ENCODE results near the gene SYNPO.

SYNPO gene

GRCh38 chr5:150628936-150629485 is 11.4 kb upstream of the SYNPO start:
- H3K79me2 ChIP-seq (ENCODE audit: control insufficient read depth, insufficient read depth, low read length, poor library complexity): peaks cover 3% of the 10 kb centered on the region
- no peak overlapping the region for H2BK5ac ChIP-seq (ENCODE audit: low read depth, low read length, poor library complexity)
- no peaks in the 10 kb centered on the region for H3K36me3 ChIP-seq (ENCODE audit: control insufficient read depth in 1 of 2, insufficient read depth in 2 of 2, low read length in 2 of 2)
- H3K4me1 ChIP-seq (ENCODE audit: control insufficient read depth in 1 of 2, insufficient read depth in 2 of 2, low read length in 2 of 2): peaks cover 21 to 28% of the 10 kb centered on the region in 2 experiments
- no peak overlapping the region for H4K12ac ChIP-seq (ENCODE audit: low read depth, low read length)
- peak overlapping the region; percentile 49 for H2AK5ac ChIP-seq (ENCODE audit: low read length)
- WGBS (ENCODE audit: extremely low coverage, insufficient coverage, insufficient read length): no CpG with 5 or more reads among the region's 12 CpGs
- H3K4me2 ChIP-seq (ENCODE audit: low read length): no peak overlapping the region
- H3K27ac ChIP-seq (ENCODE audit: low read depth, low read length): no peak overlapping the region
- no peak overlapping the region for H4K8ac ChIP-seq (ENCODE audit: low read depth, low read length)
- no peak overlapping the region for H3K23ac ChIP-seq (ENCODE audit: low read length)
- no peak overlapping the region for H3K4ac ChIP-seq (ENCODE audit: low read depth, low read length)
- H3K9ac ChIP-seq (ENCODE audit: low read length): no peak overlapping the region
- peak overlapping the region; percentile 37 for H2BK12ac ChIP-seq (ENCODE audit: low read length)
- H2AFZ ChIP-seq (ENCODE audit: insufficient read depth, low read length, poor library complexity): no peak overlapping the region
- peaks cover 20% of the 10 kb centered on the region for H3K79me1 ChIP-seq (ENCODE audit: low read length)
- peaks cover 7% of the 10 kb centered on the region for H3K27me3 ChIP-seq (ENCODE audit: insufficient read depth, low read length)
- H3K14ac ChIP-seq (ENCODE audit: low read length): no peak overlapping the region
- DNase-seq: peak; percentile 62 to 72
- no peak overlapping the region for H2BK120ac ChIP-seq (ENCODE audit: insufficient read depth, low read length, poor library complexity)
- no peaks in the 10 kb centered on the region for H3K9me3 ChIP-seq (ENCODE audit: insufficient read depth, low read depth, low read length)
- H3K4me3 ChIP-seq (ENCODE audit: low read depth, low read length): no peak overlapping the region
- H3K18ac ChIP-seq (ENCODE audit: low read length): peak overlapping the region; percentile 46
- peak overlapping the region; percentile 39 for H4K91ac ChIP-seq (ENCODE audit: low read depth, low read length)

- Histone ChIP-seq H3K4me1 (ENCODE audit: control insufficient read depth in 1 of 2, insufficient read depth in 2 of 2, low read length in 2 of 2) (peaks cover 24 to 29% of the 10 kb centered on the region in 2 experiments), H3K4me3 (ENCODE audit: low read depth, low read length) (no peak overlapping the region), H3K4ac (ENCODE audit: low read depth, low read length) (no peak overlapping the region), H3K27ac (ENCODE audit: low read depth, low read length) (no peak overlapping the region), H3K27me3 (ENCODE audit: insufficient read depth, low read length) (peaks cover 4% of the 10 kb centered on the region), H3K36me3 (ENCODE audit: control insufficient read depth in 1 of 2, insufficient read depth in 2 of 2, low read length in 2 of 2) (no peaks in the 10 kb centered on the region), H2AFZ (ENCODE audit: insufficient read depth, low read length, poor library complexity) (no peak overlapping the region), H3K23ac (ENCODE audit: low read length) (no peak overlapping the region), H2BK12ac (ENCODE audit: low read length) (peak overlapping the region; percentile 10), H3K18ac (ENCODE audit: low read length) (no peak overlapping the region), H4K8ac (ENCODE audit: low read depth, low read length) (no peak overlapping the region), H4K91ac (ENCODE audit: low read depth, low read length) (peak overlapping the region; percentile 0), H2AK5ac (ENCODE audit: low read length) (no peak overlapping the region), H2BK5ac (ENCODE audit: low read depth, low read length, poor library complexity) (no peak overlapping the region), H3K79me1 (ENCODE audit: low read length) (peaks cover 16% of the 10 kb centered on the region), H3K9ac (ENCODE audit: low read length) (no peak overlapping the region), H3K14ac (ENCODE audit: low read length) (no peak overlapping the region), H2BK120ac (ENCODE audit: insufficient read depth, low read length, poor library complexity) (no peak overlapping the region), H3K79me2 (ENCODE audit: control insufficient read depth, insufficient read depth, low read length, poor library complexity) (peaks cover under 1% of the 10 kb centered on the region), H3K4me2 (ENCODE audit: low read length) (no peak overlapping the region), H3K9me3 (ENCODE audit: insufficient read depth, low read depth, low read length) (no peaks in the 10 kb centered on the region), H4K12ac (ENCODE audit: low read depth, low read length) (no peak overlapping the region)
- DNase-seq: no peak
- no CpG with 5 or more reads among the region's 6 CpGs for WGBS (ENCODE audit: extremely low coverage, insufficient coverage, insufficient read length)
Measured at GRCh38 chr5:150630016-150630415, 10.4 kb upstream of the SYNPO start.

- H3K23ac ChIP-seq (ENCODE audit: low read length): no peak overlapping the region
- H3K18ac ChIP-seq (ENCODE audit: low read length): no peak overlapping the region
- no peak overlapping the region for H2BK5ac ChIP-seq (ENCODE audit: low read depth, low read length, poor library complexity)
- H4K91ac ChIP-seq (ENCODE audit: low read depth, low read length): peak overlapping the region; percentile 0
- H3K9ac ChIP-seq (ENCODE audit: low read length): no peak overlapping the region
- H3K79me2 ChIP-seq (ENCODE audit: control insufficient read depth, insufficient read depth, low read length, poor library complexity): no peaks in the 10 kb centered on the region
- no peak overlapping the region for H4K12ac ChIP-seq (ENCODE audit: low read depth, low read length)
- H3K27ac ChIP-seq (ENCODE audit: low read depth, low read length): no peak overlapping the region
- H3K9me3 ChIP-seq (ENCODE audit: insufficient read depth, low read depth, low read length): no peaks in the 10 kb centered on the region
- no CpG with 5 or more reads among the region's 9 CpGs for WGBS (ENCODE audit: extremely low coverage, insufficient coverage, insufficient read length)
- H2AFZ ChIP-seq (ENCODE audit: insufficient read depth, low read length, poor library complexity): no peak overlapping the region
- DNase-seq: peak; percentile 46 to 50
- no peak overlapping the region for H3K4ac ChIP-seq (ENCODE audit: low read depth, low read length)
- peaks cover 13% of the 10 kb centered on the region for H3K79me1 ChIP-seq (ENCODE audit: low read length)
- H4K8ac ChIP-seq (ENCODE audit: low read depth, low read length): no peak overlapping the region
- no peaks in the 10 kb centered on the region for H3K36me3 ChIP-seq (ENCODE audit: control insufficient read depth in 1 of 2, insufficient read depth in 2 of 2, low read length in 2 of 2)
- no peak overlapping the region for H2BK120ac ChIP-seq (ENCODE audit: insufficient read depth, low read length, poor library complexity)
- peak overlapping the region; percentile 30 for H3K14ac ChIP-seq (ENCODE audit: low read length)
- no peak overlapping the region for H3K4me3 ChIP-seq (ENCODE audit: low read depth, low read length)
- H3K4me2 ChIP-seq (ENCODE audit: low read length): no peak overlapping the region
- peak overlapping the region; percentile 42 for H2BK12ac ChIP-seq (ENCODE audit: low read length)
- H3K4me1 ChIP-seq (ENCODE audit: control insufficient read depth in 1 of 2, insufficient read depth in 2 of 2, low read length in 2 of 2): peaks cover 25 to 30% of the 10 kb centered on the region in 2 experiments
- peak overlapping the region; percentile 38 for H2AK5ac ChIP-seq (ENCODE audit: low read length)
- no peaks in the 10 kb centered on the region for H3K27me3 ChIP-seq (ENCODE audit: insufficient read depth, low read length)
Measured at GRCh38 chr5:150630461-150631325, 9.8 kb upstream of the SYNPO start.

GRCh38 chr5:150631326-150631701 is 9.1 kb upstream of the SYNPO start:
- Histone ChIP-seq H3K9ac (ENCODE audit: low read length) (no peak overlapping the region), H3K4me2 (ENCODE audit: low read length) (no peak overlapping the region), H3K27ac (ENCODE audit: low read depth, low read length) (no peak overlapping the region), H4K8ac (ENCODE audit: low read depth, low read length) (no peak overlapping the region), H4K91ac (ENCODE audit: low read depth, low read length) (no peak overlapping the region), H4K12ac (ENCODE audit: low read depth, low read length) (no peak overlapping the region), H3K4me1 (ENCODE audit: control insufficient read depth in 1 of 2, insufficient read depth in 2 of 2, low read length in 2 of 2) (peaks cover 25 to 31% of the 10 kb centered on the region in 2 experiments), H3K18ac (ENCODE audit: low read length) (no peak overlapping the region), H3K36me3 (ENCODE audit: control insufficient read depth in 1 of 2, insufficient read depth in 2 of 2, low read length in 2 of 2) (no peaks in the 10 kb centered on the region), H3K4me3 (ENCODE audit: low read depth, low read length) (no peak overlapping the region), H2BK120ac (ENCODE audit: insufficient read depth, low read length, poor library complexity) (no peak overlapping the region), H3K4ac (ENCODE audit: low read depth, low read length) (no peak overlapping the region), H2BK12ac (ENCODE audit: low read length) (no peak overlapping the region), H3K27me3 (ENCODE audit: insufficient read depth, low read length) (no peaks in the 10 kb centered on the region), H3K9me3 (ENCODE audit: insufficient read depth, low read depth, low read length) (no peaks in the 10 kb centered on the region), H3K79me2 (ENCODE audit: control insufficient read depth, insufficient read depth, low read length, poor library complexity) (no peaks in the 10 kb centered on the region), H2AK5ac (ENCODE audit: low read length) (peak overlapping the region; percentile 64), H3K23ac (ENCODE audit: low read length) (no peak overlapping the region), H2AFZ (ENCODE audit: insufficient read depth, low read length, poor library complexity) (no peak overlapping the region), H3K14ac (ENCODE audit: low read length) (peak overlapping the region; percentile 37), H3K79me1 (ENCODE audit: low read length) (peaks cover 13% of the 10 kb centered on the region), H2BK5ac (ENCODE audit: low read depth, low read length, poor library complexity) (no peak overlapping the region)
- WGBS (ENCODE audit: extremely low coverage, insufficient coverage, insufficient read length): no CpG with 5 or more reads among the region's 6 CpGs
- DNase-seq: no peak

Measured in trophoblast cell (in vitro differentiated cells and primary cell).